ENCODE measurements around the gene KIR2DL1.
"Not testable (repeated sequence)": the region's sequence is repeated elsewhere in the genome, so short reads cannot be mapped to it uniquely, and the experiment has no call there.

GRCh38 chr19:54828064-54828463, 58.5 kb downstream of the KIR2DL1 start:
- not testable (repeated sequence) for TF ChIP-seq RCOR1 (IDR thresholded peaks at IDR 0.05; ENCODE audit: insufficient replicate concordance, low read length); CTCF (conservative IDR thresholded peaks at IDR 0.05; ENCODE audit: low read depth, low read length); BHLHE40 (IDR thresholded peaks at IDR 0.05; ENCODE audit: low read depth, low read length); CEBPB (IDR thresholded peaks at IDR 0.05; ENCODE audit: low read depth, low read length); MXI1 (IDR thresholded peaks at IDR 0.05; ENCODE audit: borderline replicate concordance, low read depth, low read length); POLR2A (IDR thresholded peaks at IDR 0.05; ENCODE audit: low read depth, low read length)

Measured in IMR-90 (cell line).